Endothelial cell of umbilical vein (primary cell): ENCODE results near the gene CRLF1.

Experiments
- TF ChIP-seq, protein P1 (sequence below), 2 donors: IDR thresholded peaks; 1 replicate in 1 of 2; 2 replicates in 1 of 2; pipeline ENCODE4 v1.5.1; 2011; ENCODE audit warnings: low read length in 2 of 2, mild to moderate bottlenecking in 2 of 2, moderate library complexity in 2 of 2, control low read depth in 1 of 2, inconsistent platforms in 1 of 2, low read depth in 1 of 2; ENCODE audit not compliant: insufficient read depth in 1 of 2; ENCODE audit errors: extremely low read depth in 1 of 2
- TF ChIP-seq, protein P2 (sequence below): IDR thresholded peaks from 2 replicates; pipeline ENCODE4 v1.6.1; 2011; ENCODE audit not compliant: insufficient read depth, insufficient read length

DNA sequence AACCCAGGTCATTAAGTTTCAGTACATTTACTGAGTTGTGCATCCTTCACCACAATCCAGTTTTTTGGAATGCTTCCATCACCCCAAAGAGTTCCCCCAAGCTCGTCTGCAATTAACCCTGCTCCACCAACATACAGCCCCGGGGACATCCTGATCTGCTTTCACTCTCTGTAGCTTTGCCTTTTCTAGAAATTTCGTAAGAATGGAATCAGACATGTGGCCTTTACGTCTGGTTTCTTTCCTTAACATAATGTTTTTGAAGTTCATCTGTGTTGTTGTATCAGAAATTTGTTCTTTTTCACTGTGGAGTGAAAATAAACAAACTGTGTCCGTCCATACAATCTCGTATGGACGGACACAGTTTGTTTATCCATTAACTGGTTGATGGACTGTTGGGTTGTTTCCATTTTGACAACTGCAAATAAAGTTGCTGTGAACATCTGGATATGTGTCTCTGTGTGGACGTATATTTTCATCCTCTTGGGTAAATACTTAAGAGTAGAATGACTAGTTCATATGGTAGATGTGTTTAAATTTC is 33.2 kb upstream of the CRLF1 start:
- TF ChIP-seq, protein P1, sequence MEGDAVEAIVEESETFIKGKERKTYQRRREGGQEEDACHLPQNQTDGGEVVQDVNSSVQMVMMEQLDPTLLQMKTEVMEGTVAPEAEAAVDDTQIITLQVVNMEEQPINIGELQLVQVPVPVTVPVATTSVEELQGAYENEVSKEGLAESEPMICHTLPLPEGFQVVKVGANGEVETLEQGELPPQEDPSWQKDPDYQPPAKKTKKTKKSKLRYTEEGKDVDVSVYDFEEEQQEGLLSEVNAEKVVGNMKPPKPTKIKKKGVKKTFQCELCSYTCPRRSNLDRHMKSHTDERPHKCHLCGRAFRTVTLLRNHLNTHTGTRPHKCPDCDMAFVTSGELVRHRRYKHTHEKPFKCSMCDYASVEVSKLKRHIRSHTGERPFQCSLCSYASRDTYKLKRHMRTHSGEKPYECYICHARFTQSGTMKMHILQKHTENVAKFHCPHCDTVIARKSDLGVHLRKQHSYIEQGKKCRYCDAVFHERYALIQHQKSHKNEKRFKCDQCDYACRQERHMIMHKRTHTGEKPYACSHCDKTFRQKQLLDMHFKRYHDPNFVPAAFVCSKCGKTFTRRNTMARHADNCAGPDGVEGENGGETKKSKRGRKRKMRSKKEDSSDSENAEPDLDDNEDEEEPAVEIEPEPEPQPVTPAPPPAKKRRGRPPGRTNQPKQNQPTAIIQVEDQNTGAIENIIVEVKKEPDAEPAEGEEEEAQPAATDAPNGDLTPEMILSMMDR (IDR thresholded peaks at IDR 0.05; ENCODE audit: extremely low read depth in 1 of 2, insufficient read depth in 1 of 2, low read depth in 1 of 2, low read length in 2 of 2): no peak
- TF ChIP-seq, protein P2, sequence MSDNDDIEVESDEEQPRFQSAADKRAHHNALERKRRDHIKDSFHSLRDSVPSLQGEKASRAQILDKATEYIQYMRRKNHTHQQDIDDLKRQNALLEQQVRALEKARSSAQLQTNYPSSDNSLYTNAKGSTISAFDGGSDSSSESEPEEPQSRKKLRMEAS: no peak
